ENCODE measurements around the gene NALCN.

The NALCN gene

DNA sequence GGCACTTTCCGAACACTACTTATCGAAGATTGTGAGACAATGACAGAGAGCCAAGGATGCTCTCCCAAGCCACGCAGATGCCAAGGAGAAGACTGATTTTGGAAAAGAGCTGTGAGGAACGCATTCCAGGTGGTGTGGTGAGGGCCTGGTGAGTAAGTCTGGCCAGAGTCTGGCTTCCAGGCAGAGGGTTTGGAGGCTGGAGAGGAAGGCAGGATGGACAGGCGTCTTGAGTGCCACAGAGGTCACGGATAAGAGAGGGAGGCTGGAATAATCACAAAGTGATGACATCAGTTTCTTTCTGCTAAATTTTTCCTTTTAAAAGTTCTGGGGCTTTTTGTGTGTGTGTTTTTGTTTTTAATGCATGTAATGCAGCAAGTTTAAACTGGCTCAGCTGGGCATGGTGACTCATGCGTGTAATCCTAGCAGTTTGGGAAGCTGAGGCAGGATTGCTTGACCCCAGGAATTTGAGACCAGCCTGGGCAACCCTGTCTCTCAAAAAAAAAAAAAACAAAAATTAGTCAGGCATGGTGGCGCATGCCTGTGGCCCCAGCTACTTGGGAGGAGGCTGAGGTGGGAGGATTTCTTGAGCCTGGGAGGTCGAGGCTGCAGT lies 235.1 kb downstream of the NALCN start:
- no peak for DNase-seq

DNA sequence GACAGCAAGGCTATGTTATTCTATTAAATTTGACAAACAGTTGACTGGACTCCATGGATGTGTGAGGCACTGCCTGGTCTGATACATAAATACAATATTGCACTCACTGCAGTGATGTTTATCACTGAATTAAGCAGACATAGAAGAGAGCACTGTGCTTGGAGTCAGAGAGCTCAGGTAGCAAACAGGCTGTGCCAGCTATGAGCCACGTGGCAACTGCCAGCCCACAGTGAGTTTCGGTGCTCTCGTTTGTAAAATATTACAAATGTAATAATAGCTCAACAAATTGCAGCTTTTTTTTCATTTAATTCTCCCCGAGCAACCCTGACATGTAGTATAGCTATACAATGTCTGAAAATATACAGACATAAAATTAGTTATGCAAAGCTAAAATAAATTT lies 237.3 kb downstream of the NALCN start:
- DNase-seq, result no peak

DNA sequence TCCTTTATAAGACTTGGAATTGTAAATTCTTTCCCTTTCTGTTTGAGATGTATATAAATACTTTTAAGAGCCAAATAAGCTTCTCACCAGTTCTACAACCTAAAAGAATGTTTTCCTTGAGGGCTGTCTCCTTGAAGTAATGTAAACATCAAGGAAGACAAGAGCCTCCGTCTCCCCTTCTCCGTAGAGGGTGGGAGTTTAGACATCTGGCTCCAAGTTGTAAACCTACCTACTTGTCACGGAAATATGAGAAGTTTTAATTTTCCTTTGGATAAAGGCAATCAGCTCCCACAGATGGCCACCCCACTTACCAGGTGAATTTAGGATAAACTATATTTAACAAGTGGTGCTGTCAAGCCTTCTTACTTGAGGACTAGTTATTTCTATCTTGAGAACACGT lies 237.9 kb downstream of the NALCN start:
- no peak for DNase-seq

DNA sequence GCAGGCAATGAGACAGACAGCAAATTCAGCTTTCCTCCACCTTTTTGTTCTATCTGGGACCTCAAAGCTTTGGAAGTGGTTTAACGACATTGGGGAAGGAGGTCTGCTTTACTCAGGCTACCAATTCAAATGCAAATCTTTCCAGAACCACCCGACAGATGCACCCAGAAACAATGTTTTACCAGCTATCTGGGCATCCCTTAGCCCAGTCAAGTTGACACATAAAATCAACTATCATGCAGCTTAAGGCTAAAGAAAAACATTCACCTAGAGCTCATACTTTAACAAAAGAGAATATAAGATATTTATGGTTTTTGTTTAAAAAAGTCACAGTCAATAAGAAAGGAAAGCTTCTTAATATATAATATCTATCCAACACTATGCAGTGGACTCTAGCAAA lies 246.0 kb downstream of the NALCN start:
- DNase-seq, result no peak

DNA sequence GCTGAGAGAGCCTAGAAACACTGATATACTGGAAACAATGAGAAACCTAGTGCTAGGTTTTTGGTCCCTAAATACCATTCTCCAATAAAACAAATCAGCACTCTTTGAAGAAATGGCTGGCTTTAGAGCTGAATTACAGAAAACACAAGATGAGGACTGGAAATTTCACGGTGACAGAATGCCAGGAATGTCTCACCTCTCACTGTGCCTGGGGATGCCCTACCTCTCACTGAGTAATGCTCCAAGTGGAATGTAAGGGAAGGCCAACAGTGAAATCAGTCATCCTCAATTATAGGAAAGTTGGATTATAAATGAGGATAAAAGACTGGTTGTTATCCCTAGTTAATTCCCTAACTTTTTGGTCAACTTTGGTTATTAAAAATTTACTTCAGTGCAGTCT lies 259.0 kb downstream of the NALCN start:
- no peak for DNase-seq

DNA sequence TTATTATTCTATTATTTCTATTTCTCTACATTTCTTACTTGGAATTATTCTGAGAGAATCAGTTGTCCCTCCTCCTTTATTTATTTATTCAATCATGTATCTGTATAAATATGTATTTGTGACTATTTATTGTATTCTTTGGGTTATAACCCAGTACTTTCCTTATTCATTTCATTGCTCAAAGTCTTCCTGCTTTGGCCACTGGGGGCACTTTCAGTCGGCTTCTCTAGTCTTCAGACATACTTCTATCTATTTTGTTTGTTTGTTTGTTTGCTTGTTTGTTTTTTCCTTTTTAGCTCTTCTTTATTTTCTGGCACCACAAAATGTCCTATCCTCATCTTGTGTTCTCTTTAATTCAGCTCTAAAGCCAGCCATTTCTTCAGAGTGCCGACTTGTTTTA lies 260.4 kb downstream of the NALCN start:
- DNase-seq, result no peak

DNA sequence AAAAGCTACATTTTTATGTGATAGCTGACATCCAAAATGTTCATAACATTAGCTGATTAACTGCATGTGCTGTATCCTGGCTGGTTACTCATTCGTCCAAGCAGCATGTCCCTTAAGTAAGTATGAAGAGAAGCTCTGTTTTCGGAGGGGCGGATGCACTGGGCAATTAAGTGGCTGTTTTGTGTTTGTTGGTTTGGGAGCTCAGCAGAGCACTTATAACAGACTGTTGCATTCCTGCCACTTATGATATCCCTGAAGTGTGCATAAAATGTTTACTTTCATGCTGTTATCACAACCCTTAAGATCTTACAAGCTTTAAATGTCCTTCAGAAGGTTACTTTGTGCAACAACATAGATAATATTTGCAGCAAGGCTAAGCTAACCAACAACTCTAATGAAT lies 264.1 kb downstream of the NALCN start:
- DNase-seq, result no peak

DNA sequence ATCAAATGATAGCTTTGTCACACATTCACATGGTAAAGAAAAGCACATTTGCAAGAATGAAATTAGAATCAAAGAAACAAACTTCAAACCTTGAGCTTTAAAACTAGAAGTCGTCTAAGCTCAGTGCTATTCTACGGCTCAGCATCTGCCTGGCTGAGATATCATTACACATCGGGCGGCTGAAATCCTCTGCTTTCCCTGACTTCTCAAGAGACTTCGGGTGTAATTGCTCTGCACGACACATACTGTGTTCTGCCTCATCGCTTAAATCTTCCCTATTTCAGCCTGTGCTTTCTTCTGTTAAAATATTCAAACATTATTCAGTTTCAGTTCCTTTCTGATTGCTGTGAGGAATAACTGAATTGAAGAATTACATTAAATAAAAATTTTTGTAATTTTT lies 265.3 kb downstream of the NALCN start:
- DNase-seq, result no peak

DNA sequence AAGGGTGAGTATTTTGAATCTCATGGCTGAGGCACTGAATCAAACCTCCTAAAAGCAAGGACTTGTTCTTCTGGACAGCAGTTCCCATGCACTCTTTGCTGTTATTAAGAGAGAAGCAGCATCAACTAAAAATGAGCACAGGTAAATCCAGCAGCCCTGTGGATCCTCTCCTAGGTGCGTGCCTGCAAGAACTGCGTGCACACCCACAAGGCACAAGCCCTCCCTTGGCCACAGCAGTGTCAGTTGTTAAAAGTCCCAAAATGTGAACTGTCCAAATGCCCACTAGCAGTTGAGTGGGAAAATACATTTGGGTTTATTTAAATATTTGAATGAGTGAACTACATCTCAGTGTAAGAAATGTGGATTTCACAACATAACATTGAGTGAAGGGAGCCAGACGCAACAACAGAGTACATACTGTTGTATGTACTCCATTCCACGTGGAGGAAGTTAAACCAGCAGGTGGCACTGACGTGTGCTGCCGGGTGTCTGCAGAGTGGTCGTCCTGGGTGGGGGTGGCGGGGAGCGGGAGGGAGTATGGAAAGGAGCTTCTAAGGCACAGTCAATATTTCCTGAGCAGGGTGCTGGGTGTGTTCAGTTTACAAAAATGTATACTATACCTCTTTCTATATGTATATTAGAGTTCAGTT lies 266.4 kb downstream of the NALCN start:
- no peak for DNase-seq

DNA sequence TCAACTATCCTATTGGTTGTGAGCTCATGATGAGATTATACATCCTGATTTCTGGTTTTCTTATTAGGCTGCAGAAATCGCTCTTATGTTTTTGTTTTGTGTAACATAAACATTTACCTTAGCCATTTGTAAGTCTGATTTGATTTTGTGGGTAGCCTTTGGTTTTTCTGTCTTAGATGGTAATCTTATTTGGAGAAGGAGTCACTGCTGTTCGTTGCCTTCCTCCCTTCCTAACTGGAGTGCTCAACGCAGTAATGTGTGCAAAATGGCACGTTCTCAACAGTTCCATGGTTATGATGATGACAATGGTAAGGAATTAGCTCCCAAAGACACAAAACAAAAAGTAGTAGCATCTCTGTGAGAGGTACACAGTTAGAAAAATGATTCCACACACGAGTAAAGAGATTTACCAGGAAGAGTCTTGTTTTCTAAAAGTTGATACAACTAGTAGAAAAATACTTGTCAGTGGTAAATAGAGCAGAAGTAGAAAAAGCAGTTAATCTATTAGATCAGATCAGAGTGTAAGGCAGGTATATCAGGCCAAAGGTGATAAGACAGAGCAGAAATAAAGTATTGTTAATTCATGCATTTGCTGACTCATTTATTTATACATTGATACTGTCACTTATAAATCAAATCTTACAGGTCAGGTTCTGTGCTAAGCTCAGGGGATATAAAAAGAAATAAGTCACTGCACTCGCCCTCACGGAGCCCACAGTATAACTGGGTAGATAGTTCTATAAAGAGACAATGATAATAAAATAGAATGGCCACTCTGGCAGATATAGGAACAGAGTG lies 270.0 kb downstream of the NALCN start:
- no peak for DNase-seq

DNA sequence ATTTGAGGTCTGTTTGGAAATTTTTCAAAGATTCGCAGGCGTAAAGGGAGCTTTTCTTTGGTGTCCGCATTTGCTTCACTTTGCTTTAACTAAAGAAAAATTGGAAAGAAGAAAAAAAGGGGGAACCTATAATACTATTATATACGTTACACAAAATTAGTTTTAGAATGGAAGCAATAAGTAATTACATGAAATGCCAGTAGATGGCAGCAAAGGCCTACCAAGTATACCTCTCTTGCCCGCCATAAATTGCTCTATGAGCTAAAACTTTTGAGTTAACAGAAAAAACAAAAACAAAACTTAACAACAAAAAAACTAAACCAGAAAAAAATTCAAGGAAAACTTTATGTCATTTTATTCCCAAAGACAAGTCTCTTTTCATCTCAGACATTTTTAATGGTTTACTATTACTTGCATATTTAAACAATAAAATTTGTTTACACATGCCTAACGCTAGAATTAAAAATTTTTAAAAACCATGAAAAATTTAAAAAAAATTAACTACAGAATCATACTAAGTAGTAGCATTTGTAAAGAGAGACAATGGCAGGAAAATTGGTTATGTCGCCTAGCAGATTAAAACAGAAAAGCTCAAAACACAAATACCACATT lies 271.4 kb downstream of the NALCN start:
- DNase-seq, result no peak

DNA sequence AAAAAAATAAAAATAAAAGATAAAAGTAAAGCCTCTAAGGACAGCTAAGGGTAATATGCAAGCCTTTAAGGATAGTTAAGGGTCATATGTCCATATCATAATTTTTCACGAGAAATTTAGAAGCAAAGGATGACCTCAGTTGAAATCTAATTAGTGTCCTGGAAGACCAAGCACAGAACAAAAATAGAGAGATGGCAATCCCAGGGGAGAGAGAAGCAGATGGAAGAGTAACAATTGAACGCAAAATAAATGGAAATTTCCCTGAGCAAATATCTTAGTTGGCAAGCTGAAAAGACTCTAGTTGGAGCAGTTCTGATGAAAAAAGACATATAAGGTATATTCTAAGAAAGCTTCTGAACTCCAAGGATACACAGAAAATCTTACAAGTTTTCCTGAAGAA lies 275.4 kb downstream of the NALCN start:
- no peak for DNase-seq

DNA sequence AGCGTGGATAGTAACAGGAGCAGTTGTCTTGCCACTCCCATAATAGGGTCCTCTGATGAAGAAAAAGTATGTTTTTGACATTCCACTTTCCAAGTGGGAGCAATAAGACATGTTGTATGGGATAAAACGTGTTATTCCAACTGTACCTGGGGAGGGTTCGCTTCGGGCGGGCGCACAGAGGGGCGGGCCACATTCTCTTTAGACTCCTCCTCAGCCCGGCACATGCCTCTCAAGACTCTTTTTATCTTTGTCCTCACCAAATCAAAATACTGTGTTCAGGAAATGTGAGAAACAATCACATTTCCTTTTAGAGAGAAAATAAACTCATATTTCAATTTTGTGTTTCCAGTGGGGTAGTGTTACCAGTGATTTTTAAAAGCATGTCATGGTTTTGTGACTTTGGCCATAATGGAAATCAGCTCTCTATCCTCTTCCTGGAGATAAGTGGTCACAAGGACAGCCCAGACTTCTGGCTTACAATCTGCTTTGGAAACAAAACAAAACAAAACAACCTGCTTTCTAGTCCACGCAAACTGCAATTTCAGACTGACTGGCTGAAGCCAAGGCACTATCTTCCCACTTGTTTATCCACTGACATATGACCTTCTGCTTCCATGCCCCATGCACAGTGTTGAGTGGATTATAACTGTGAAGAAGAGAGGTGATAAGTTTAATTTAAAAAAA lies 276.1 kb downstream of the NALCN start:
- DNase-seq, result no peak

DNA sequence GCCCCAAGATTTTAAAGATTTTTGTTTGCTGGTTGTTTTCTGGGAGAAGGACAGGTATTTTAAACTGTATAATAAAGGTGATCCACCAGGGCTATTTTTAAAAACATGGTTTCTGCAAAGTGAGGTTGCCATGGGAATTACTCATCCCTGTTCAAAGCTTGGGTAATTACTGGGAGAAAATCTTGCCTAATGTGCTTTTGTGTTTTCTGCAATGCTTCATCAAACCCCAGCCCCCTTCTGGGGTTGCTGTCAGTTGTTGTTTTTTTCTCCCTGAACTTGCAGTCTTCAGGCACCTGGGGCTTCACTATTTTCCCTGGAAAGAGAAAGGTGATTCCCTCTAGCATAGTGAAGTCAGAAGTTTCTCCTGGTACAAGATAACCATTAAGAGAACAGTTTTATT lies 277.2 kb downstream of the NALCN start:
- no peak for DNase-seq

DNA sequence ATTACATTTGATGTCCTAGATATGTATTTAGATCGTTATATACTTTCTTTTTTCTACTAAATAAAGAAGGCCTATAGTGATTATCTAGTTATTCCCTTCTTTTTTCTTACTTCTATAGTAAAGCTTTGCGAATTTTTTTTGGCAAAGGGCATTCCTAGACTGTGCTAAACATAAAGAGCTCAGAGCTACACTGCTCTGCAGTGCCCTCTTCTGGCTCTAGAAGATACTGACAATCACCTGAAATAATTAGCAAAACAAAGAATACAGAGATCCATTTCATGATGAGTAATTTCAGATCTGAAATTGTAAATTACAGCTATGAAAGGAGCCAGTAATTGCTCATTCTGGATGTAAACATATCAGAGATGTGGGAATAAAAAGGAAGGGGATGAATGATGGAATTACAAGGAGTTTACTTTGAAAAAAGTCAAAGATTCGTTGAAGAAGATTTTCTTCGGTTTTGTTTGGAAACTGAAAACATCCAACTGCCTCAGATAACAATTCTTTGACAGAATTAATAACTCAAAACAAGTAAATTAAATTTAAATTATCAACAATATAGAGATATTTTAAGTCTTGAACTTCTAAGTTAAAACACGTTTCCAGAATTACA lies 288.5 kb downstream of the NALCN start:
- no peak for DNase-seq

DNA sequence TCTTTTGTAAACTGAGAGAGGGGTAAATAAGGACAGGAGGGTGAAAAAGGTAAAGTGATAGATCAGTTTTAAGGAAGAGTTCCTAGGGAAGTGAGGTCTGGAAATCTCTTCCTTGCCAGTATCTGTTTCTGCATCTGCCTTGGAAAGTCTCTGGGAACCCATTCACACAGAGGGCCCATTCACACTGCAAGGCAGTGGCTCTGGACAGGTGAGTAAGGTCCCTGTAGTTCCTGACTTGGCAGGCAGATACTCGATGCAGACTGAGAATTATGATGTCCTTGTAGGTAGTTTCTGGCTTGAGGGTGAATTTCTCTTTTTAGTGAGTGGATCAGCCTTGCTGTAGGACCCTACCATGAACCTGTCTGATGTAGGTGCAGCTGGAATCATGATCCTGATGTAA lies 293.3 kb downstream of the NALCN start:
- DNase-seq, result no peak

DNA sequence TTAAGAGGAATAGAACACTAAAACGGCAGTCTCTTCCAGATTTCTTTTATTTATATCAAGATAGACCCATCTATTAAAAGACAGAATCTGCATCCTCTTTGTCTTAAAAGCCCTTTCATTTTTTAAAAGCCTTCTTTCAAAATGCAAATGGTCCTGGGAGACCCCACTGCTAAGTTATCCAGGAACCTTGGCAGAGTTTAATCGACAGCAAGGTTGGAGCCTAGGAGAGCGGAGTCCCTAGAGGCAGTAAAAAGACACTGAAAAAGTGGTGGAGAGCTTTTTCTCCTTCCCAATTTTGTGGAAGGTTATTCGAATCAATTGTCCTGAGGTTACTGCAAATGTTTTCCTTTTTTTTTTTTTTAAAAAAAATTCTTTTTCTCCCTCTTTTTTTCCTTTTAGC lies 294.7 kb downstream of the NALCN start:
- DNase-seq, result no peak

DNA sequence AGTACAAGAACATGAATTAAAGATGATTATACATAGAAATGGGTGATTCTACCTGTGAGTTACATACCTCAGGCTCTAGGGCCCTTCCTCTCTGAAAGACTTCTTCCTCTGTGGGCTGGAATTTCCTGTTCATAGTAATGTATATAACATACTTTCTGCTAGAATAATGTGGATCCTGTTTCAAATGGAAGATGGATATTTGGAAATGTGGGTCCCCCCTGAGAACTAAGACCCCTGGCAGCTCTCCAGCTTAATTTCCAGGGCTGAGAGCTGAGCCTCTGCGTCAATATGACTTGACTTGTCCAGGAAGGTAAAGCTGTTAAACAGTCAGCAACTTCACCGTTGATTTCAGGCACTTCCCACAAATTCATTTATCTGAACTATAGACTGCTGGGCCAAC lies 296.3 kb downstream of the NALCN start:
- DNase-seq, result no peak

DNA sequence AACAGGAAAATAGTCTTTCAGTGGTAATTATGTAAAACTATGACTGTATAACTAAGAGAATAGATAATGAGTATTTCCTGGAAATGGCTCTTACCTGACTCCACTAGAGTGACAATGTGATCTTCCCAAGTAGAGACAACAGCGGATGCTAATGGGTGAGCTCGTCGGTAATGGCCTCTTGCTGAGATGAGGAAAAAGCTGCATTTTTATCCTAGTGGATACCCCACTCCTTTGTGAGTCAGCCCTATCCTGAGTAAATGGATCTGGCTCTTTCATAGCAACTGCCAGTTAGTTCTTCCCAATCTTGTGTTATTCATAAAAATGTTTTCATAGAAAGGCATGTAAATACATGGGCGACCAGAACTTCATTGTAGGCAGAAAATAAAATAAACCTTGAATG lies 299.5 kb downstream of the NALCN start:
- no peak for DNase-seq

DNA sequence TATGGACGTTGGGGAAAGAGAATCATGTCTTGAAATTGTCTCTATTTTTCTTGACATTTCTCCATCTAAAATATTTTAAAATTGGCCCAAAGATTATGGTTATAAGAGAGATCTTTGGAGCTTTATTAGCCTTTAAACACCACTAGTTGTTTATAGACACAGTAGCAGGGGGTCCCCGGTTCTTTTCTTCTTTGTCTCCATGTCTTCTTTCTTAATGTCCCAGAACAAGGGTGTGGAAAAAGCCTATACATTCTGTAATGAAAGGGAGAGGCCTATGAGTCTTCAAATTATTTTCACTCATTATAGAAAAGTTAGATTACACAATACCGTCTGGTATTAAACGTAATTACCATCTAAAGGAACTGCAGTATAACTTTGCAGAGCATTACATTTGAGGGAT lies 300.0 kb downstream of the NALCN start:
- DNase-seq, result no peak

DNA sequence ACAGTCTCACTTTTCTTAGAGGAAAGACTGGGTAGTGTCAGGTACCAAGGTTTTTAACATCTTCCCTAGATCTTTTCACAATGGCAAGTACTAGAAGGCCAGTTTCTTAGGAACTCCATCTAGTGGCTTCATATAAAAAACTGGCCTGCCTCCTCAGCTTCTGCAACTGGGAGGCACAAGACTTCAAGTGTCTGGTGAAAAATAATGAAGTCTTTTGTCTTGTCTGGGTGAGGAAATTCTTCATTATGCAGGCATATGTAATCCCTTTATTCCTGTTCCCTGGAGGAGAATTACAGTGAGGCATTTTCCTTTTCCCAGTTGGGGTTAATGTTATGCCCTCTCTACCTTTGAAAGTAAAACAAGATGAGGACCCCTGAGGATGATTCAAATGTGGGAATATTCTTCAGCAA lies 300.5 kb downstream of the NALCN start:
- no peak for DNase-seq

DNA sequence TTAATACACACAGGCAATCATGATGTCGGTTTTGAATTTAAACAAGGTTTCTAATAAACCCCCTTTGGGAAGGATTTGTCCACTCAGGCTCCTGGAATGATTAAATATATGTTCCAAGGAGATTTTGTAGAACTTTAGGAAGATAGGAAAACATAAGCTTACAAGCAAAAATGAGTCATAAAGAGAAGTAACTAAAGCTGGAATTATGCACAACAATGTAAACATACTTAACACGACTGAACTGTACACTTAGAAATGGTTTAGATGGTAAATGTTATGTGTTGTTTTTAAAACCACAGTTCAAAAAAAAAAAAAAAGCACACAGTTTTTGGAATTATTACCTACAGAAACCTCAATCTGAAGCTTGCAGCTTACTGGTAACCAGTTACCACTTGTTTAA lies 304.4 kb downstream of the NALCN start:
- no peak for DNase-seq

DNA sequence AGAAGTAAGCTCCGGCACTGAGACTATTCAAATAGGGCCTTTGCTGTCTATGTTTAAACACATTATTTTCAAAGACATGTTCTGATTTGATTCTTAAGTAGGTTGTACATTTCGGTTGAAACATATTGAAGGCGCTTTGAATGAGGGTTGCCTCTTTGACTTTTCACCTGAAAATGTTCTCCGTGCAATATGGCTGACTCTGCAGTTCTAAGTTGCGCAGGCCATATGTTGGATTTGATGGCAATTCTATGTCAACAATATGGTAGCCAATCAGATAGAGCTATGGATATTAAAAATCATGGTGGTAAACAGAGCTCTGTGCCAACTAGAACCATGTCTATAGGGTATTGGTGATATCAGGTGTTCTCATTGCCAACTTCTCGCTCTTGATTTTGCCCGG lies 307.3 kb downstream of the NALCN start:
- no peak for DNase-seq

Data from NCI-H526 treated with DMSO at 0.1 percent for 48 hours (cell line).